Epithelial cell of esophagus (primary cell): Measurements from ENCODE around the gene CCDC6.
"Not testable (repeated sequence)": the region's sequence is repeated elsewhere in the genome, so short reads cannot be mapped to it uniquely, and the experiment has no call there.

Experiments used
- DNase-seq: peaks from one replicate; pipeline ENCODE4 v3.0.0; 2010; ENCODE audit warnings: low read depth
- H3K4me3 ChIP-seq: 2 replicates; pipeline ENCODE4 v1.5.1; 2011; ENCODE audit warnings: mild to moderate bottlenecking, low read length, control low read depth
- CTCF ChIP-seq: IDR thresholded peaks from 2 replicates; pipeline ENCODE4 v1.5.1; 2011; ENCODE audit warnings: low read depth, mild to moderate bottlenecking, low read length, control low read depth, inconsistent platforms; ENCODE audit not compliant: insufficient read depth; ENCODE audit errors: missing control alignments

CCDC6 gene

GRCh38 chr10:59799421-59799820 is 106.9 kb downstream of the CCDC6 start:
- no peak for DNase-seq
- H3K4me3 ChIP-seq, result no peak overlapping the region
- no peak for TF ChIP-seq CTCF

GRCh38 chr10:59793919-59794318 is 112.4 kb downstream of the CCDC6 start:
- DNase-seq, result no peak
- no peak overlapping the region for H3K4me3 ChIP-seq
- TF ChIP-seq CTCF, result no peak

DNA sequence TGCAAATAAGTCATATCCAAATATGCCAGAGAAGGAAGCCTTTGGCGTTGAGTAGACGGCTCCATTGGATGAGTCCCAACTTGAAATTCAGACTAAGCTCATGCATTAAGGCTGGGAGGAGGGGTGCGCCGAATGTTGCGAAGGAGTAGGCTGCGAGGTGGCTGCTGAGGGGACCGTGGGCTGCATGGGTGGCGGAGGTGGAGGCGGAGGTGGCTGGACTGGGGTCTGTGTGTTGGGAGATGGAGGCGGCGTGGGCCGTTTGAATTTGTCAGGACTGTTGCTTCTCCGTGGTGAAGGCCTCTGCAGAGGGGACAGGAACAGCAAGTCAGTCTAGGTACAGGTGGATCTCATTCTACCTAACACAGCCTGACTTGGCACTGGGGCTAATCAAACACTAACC is 113.5 kb downstream of the CCDC6 start:
- H3K4me3 ChIP-seq, result no peak overlapping the region
- TF ChIP-seq CTCF, result no peak
- DNase-seq, result no peak

DNA sequence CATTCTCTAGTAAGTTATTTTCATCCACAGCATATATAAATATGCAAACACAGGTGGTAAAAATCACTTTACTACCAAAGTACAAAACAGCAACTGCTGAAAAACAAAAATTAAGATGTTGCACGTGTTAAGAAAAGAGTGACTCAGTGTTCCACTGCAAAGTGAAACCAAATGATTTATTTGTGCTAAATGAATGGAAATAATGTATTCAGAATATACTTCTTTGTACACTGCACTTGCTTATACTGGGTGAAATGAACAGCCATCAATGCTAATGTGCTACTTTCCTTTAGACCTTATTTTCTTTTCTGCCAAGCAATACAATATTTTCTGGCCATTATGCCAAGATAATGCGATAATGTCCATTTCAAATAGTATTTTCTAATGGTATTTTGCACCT is 114.8 kb downstream of the CCDC6 start:
- no peak for TF ChIP-seq CTCF
- no peak for DNase-seq
- no peak overlapping the region for H3K4me3 ChIP-seq

- not testable (repeated sequence) for DNase-seq, H3K4me3 ChIP-seq
Measured at GRCh38 chr10:59790080-59790479, 116.3 kb downstream of the CCDC6 start.

- not testable (repeated sequence) for DNase-seq, H3K4me3 ChIP-seq
Measured at GRCh38 chr10:59788914-59789313, 117.4 kb downstream of the CCDC6 start.

- not testable (repeated sequence) for H3K4me3 ChIP-seq, DNase-seq
Measured at GRCh38 chr10:59787032-59787431, 119.3 kb downstream of the CCDC6 start.

- DNase-seq, H3K4me3 ChIP-seq: not testable (repeated sequence)
Measured at GRCh38 chr10:59785476-59785875, 120.9 kb downstream of the CCDC6 start.

- no peak for DNase-seq
- no peak for TF ChIP-seq CTCF
- no peak overlapping the region for H3K4me3 ChIP-seq
Measured at GRCh38 chr10:59781511-59781910, 124.8 kb downstream of the CCDC6 start.
